Measurements from ENCODE around the gene HDGFL1. TPM values are rescaled to one million over a fixed set of nuclear protein-coding genes. Genes with fewer than 3 reads are reported as not detected.

Gene HDGFL1
- total RNA-seq, 6 donors from 2014 or later = not detected

DNA sequence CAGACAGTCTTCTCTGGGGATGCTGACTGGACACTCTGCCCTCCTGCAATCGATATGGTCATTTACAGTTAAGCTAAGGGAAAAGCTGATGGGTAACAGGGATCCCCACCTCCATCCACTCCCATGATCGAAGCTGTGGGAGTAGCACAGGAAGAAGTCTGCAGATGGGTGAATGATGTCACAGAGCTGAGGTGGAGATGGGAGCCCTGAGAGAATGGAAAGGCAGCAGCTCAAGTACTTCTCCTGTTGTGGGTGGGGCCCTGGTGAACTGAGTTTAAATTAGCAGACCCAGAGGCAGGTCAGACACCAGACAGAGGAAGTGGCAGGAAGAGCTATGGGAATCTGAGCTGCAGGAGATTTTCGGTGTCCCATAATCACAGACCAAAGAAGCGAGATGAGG is 29.0 kb downstream of the HDGFL1 start:
- Histone ChIP-seq H3K4me3 (no peak overlapping the region), H3K27me3 (no peaks in the 10 kb centered on the region), H3K36me3 (no peaks in the 10 kb centered on the region), H3K27ac (no peak overlapping the region), H3K4me1 (no peaks in the 10 kb centered on the region), H3K9me3 (no peaks in the 10 kb centered on the region)
- DNase-seq (no peak), ATAC-seq (ENCODE audit: low FRiP score in 2 of 2) (peak in 1 of 2 donors; percentile 48)
- TF ChIP-seq POLR2A (IDR thresholded peaks at IDR 0.05) (no peak), POLR2AphosphoS5 (IDR thresholded peaks at IDR 0.05) (no peak), EP300 (IDR thresholded peaks at IDR 0.05) (no peak)
- TF ChIP-seq, protein P1, sequence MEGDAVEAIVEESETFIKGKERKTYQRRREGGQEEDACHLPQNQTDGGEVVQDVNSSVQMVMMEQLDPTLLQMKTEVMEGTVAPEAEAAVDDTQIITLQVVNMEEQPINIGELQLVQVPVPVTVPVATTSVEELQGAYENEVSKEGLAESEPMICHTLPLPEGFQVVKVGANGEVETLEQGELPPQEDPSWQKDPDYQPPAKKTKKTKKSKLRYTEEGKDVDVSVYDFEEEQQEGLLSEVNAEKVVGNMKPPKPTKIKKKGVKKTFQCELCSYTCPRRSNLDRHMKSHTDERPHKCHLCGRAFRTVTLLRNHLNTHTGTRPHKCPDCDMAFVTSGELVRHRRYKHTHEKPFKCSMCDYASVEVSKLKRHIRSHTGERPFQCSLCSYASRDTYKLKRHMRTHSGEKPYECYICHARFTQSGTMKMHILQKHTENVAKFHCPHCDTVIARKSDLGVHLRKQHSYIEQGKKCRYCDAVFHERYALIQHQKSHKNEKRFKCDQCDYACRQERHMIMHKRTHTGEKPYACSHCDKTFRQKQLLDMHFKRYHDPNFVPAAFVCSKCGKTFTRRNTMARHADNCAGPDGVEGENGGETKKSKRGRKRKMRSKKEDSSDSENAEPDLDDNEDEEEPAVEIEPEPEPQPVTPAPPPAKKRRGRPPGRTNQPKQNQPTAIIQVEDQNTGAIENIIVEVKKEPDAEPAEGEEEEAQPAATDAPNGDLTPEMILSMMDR (IDR thresholded peaks at IDR 0.05) = no peak
- WGBS, 2 donors = 76 to 84% methylated on average over 4 of the region's 4 CpGs

DNA sequence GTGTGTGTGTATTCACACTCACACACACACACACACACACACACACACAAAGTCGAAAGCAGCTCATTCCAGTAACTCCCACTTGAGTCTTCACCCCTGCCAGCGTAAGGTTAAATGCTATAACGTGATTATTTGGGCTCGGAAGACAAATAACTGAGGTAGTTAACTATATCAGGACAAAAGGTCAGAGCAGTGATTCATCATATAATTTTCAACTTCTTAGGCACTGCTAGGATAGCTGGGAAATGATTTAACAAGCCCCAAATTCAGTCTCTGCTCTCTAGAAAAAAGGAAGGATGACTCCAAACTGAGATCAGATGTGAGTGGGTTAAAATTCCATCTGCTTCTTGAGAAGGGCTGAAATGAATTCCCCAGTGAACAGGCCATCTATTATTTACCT is 30.7 kb downstream of the HDGFL1 start:
- no peak for TF ChIP-seq POLR2AphosphoS5 (IDR thresholded peaks at IDR 0.05)
- TF ChIP-seq, protein P1 (IDR thresholded peaks at IDR 0.05) = no peak
- no peak for ATAC-seq (ENCODE audit: low FRiP score in 2 of 2)
- DNase-seq = no peak
- H3K9me3 ChIP-seq = no peaks in the 10 kb centered on the region
- H3K27ac ChIP-seq = no peak overlapping the region
- no peak overlapping the region for H3K4me3 ChIP-seq
- no peaks in the 10 kb centered on the region for H3K4me1 ChIP-seq
- no peaks in the 10 kb centered on the region for H3K36me3 ChIP-seq
- 84 to 87% methylated on average over 4 of the region's 4 CpGs for WGBS, 2 donors
- H3K27me3 ChIP-seq = no peaks in the 10 kb centered on the region

DNA sequence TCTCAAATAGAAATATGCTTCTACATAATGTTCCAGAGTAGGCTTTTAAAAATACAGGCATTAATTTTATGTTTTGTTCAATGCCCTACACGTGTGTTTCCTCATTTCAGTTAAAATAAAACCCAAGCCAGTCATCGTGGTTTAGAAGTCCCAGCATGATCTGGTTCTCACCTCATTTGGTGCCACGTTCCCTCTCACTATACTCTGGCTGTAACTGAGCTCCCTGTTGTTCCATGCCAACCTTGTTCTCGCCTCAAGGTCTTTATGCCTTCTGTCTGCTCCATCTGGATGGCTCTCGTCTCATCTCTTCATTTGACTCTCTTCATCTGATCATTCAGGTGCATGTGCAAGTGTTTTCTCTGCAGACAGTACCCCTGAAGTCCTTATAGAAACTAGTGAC is 32.6 kb downstream of the HDGFL1 start:
- Histone ChIP-seq H3K36me3 (no peaks in the 10 kb centered on the region), H3K9me3 (no peaks in the 10 kb centered on the region), H3K27me3 (no peaks in the 10 kb centered on the region), H3K27ac (no peak overlapping the region), H3K4me1 (no peaks in the 10 kb centered on the region), H3K4me3 (no peak overlapping the region)
- TF ChIP-seq POLR2AphosphoS5 (IDR thresholded peaks at IDR 0.05) = no peak
- TF ChIP-seq EP300 (IDR thresholded peaks at IDR 0.05) = no peak
- WGBS, 2 donors = 75 to 80% methylated on average over 5 of the region's 5 CpGs
- ATAC-seq (ENCODE audit: low FRiP score in 2 of 2) = no peak
- DNase-seq = no peak

DNA sequence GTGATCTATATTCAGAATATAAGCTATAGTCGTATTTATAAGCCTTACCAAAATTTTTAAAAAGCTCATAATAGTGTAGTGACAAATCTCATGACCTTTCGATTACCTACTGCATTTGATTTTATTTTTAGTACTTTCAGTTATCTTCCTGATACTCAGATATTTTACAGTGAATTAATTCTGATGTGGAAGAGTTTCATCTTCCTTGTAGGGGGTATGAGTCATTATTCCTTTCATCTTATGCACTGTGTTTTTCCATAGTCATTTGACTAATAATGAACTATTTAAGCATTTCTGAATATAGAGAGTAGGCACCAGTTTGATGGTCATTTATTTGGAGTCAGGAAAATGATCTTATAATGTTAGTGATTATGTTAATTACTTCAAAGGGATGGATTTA is 36.4 kb downstream of the HDGFL1 start:
- Histone ChIP-seq H3K27me3 (no peaks in the 10 kb centered on the region), H3K27ac (no peak overlapping the region), H3K36me3 (no peaks in the 10 kb centered on the region), H3K4me3 (no peak overlapping the region), H3K4me1 (no peaks in the 10 kb centered on the region), H3K9me3 (no peaks in the 10 kb centered on the region)
- 90 to 92% methylated on average over 2 of the region's 2 CpGs for WGBS, 2 donors
- TF ChIP-seq EP300 (IDR thresholded peaks at IDR 0.05) (no peak), POLR2AphosphoS5 (IDR thresholded peaks at IDR 0.05) (no peak), POLR2A (IDR thresholded peaks at IDR 0.05) (no peak)
- TF ChIP-seq, protein P1 (IDR thresholded peaks at IDR 0.05) = no peak
- DNase-seq (no peak), ATAC-seq (ENCODE audit: low FRiP score in 2 of 2) (no peak)

DNA sequence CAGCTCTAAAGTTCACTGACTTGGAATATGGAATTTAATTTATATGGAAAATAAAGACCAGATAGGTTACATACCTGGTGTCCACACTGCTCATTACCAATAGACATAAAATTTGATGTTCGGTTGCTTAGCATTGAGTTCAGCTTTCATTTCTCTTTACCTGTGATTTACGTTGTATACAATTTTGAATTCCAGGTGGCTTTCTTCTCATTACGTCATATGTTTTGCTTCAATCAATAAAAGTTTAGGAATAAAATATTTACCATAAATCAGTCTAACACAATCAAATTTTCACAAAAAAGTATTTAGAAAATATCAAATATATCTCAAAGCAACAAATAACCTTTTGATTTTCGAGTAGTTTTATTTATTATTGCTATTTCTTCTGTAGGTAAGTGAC is 40.8 kb downstream of the HDGFL1 start:
- Histone ChIP-seq H3K27ac (no peak overlapping the region), H3K36me3 (no peaks in the 10 kb centered on the region), H3K27me3 (no peaks in the 10 kb centered on the region), H3K9me3 (no peaks in the 10 kb centered on the region), H3K4me3 (no peak overlapping the region), H3K4me1 (peaks cover 0 to 11% (median 0%) of the 10 kb centered on the region in 4 donors)
- ATAC-seq (ENCODE audit: low FRiP score in 2 of 2) (no peak), DNase-seq (no peak)
- WGBS, 2 donors = 73 to 89% methylated on average over 4 of the region's 4 CpGs
- TF ChIP-seq POLR2AphosphoS5 (IDR thresholded peaks at IDR 0.05) = no peak
- TF ChIP-seq, protein P1 (IDR thresholded peaks at IDR 0.05) = no peak
- no peak for TF ChIP-seq EP300 (IDR thresholded peaks at IDR 0.05)
- no peak for TF ChIP-seq POLR2A (IDR thresholded peaks at IDR 0.05)
